NCI-H1694 (cell line): ENCODE data around the gene SLC1A5.
"Not testable (repeated sequence)": the region's sequence is repeated elsewhere in the genome, so short reads cannot be mapped to it uniquely, and the experiment has no call there.

Source experiments
- DNase-seq: peaks from one replicate; lab custom pipeline; 2025; lab: John Stamatoyannopoulos, UW

The SLC1A5 gene

GRCh38 chr19:46768746-46769145 is 19.6 kb downstream of the SLC1A5 start:
- not testable (repeated sequence) for DNase-seq

DNA sequence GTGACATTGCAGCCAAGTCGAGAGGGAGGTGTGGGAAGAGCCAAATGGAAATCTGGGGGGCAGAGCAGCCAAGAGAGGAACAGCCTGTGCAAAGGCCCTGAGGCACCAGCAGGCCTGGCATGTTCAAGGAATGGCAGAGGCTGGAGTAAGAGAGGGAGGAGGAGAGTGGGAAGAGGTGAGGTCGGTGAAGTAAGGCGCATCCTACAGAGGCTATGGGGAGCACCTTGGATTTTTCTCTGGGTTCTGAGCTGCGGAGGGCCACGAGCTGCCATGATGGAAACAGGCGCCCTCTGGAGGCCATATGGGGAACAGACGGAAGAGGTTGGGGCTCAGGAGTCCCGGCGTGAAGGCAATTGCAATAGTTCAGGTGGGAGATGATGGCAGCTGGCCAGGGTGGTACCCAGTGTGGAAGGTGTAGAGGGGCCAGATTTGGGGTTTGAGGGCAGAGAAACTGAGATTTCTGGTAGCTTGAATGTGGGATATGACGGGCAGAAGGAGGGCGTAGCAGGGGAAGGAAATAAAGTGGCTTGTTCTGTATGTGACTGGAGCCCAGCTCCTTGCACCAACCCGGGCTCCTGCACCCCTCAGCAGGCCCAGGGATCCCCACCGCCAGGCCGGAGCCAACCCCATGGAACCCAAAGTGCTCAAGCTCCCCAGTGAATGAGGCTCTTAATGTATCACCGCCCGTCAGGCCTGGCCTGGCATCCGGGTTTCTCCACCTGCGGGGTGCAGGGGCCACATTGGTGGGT is 21.7 kb downstream of the SLC1A5 start:
- DNase-seq: no peak

DNA sequence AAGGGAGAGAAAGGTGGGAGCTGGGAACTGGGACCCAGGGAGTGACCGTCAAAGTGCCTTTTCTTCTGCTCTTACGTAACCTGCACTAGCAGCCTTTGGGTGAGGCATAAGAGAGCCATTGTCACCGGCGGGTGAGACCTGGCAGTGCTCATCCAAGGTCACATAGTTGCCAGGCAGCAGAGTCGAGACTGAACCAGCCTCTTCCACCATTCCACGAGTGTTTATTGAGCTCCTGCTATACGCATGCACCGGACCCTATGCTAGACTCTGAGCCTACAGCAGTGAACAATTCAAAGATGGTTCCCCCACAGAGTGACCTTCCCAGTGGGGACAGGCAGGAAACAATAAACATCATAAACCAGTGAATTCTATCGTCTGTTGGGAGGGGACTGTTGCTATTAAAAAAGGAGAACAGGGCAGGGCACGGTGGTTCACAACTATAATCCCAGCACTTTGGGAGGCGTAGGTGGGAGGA is 23.5 kb downstream of the SLC1A5 start:
- DNase-seq: no peak

DNA sequence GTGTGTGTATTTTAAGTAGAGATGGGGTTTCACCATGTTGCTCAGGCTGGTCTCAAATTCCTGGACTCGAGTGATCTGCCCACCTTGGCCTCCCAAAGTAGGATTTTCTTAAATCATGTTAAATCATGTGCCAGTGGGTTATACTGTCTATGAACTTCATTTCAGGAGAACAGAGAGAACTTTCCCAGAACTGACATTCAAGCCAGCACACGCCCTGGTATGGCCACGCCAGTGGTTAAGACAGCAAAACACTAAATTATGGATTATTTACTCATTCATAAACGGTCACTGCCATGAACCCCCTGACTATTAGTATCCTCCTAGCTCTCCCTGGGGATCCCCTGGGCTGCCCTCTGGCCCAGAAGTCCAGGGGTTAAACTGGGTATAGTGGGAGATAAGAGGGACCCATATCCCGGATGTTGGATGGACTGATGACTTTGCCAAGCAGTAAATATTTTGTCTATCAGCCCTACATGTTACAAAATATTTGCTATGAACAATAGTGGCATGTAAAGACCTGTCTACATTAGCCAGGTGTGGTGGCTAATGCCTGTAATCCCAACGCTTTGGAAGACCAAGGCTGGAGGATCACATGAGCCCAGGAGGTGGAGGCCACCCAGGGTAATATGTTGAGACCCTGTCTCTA is 26.0 kb downstream of the SLC1A5 start:
- no peak for DNase-seq

DNA sequence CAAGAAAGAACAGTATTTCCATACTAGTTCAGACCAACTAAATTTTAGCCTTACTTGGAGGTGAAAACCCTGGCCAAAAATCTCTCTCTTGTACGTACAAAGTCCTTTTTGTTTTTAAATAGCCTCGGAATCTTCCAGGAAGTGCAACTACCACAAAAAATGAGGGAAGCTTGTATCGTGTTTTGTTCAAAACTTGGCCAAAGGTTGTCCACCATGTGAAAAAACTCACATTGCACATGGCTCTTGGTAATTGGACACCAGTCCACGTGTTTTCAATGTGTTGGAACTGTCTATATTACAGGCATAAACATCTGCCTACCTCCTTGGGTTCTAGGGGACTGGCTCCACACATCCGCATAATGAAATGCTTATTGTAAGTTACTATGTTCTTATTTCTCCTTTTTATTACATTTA is 27.0 kb downstream of the SLC1A5 start:
- no peak for DNase-seq

DNA sequence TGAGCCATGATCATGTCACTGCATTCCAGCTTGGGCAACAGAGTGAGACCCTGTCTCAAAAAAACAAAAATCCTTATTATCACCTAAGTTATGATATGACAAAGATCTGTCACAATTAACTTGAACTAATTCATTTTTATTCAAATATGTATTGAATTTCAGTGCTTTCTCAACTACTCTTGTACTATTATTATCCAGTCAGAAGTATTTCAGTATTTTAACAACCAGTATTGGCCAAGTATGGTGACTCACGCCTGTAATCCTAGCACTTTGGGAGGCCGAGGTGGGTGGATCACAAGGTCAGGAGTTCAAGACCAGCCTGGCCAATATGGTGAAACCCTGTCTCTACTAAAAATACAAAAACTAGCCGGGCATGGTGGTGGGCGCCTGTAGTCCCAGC is 27.5 kb downstream of the SLC1A5 start:
- not testable (repeated sequence) for DNase-seq

DNA sequence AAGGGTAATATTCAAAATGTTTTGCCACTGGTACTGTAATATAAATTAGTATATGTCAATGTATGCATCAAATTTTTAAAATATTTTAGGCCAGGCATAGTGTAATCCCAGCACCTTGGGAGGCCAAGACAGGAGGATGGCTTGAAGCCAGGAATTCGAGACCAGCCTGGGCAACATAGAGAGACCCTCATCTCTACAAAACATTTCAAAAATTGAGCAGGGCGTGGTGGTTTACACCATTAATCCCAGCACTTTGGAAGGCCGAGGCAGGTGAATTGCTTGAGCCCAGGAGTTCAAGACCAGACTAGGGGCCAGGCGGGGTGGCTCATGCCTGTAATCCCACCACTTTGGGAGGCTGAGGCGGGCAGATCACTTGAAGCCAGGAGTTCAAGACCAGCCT is 28.0 kb downstream of the SLC1A5 start:
- no peak for DNase-seq

DNA sequence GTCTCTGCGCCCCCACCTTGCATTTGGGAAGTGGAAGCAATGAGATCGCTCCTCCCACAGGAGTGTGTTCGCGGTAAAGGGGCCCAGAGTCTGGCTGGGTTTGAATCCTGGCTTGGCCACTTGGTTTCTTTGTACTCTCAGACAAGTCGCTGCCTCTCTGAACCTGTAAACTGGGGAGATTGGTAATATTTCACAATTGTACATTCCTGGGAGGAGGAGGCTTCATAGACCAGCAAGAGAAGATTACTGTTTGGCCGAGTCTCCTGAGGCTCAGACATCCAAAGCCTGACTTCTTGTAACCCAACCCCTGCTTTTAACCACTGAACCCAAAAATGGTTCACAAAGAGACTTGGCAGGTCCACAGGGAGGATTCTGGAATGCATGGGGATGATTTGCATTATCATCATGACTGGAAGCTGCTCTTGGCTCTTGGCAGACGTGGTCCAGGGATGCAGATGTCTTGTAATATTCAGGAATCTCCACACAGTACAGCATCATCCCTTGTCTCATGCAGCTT is 28.5 kb downstream of the SLC1A5 start:
- DNase-seq: no peak

- no peak for DNase-seq
Measured at GRCh38 chr19:46759206-46759605, 29.2 kb downstream of the SLC1A5 start.

DNA sequence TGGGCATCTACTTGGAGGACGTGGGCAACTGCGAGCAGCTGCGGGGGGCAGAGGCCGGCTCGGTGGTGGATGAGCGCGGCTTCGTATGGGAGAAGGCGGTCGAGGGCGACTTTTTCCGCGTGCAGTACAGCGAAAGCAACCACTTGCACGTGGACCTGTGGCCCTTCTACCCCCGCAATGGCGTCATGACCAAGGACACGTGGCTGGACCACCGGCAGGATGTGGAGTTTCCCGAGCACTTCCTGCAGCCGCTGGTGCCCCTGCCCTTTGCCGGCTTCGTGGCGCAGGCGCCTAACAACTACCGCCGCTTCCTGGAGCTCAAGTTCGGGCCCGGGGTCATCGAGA is 31.9 kb downstream of the SLC1A5 start:
- no peak for DNase-seq

DNA sequence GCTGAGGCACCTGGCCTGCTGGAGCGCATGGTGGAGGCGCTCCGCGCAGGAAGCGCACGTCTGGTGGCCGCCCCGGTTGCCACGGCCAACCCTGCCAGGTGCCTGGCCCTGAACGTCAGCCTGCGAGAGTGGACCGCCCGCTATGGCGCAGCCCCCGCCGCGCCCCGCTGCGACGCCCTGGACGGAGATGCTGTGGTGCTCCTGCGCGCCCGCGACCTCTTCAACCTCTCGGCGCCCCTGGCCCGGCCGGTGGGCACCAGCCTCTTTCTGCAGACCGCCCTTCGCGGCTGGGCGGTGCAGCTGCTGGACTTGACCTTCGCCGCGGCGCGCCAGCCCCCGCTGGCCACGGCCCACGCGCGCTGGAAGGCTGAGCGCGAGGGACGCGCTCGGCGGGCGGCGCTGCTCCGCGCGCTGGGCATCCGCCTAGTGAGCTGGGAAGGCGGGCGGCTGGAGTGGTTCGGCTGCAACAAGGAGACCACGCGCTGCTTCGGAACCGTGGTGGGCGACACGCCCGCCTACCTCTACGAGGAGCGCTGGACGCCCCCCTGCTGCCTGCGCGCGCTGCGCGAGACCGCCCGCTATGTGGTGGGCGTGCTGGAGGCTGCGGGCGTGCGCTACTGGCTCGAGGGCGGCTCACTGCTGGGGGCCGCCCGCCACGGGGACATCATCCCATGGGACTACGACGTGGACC is 32.4 kb downstream of the SLC1A5 start:
- DNase-seq: no peak

GRCh38 chr19:46755077-46755852 is 33.1 kb downstream of the SLC1A5 start:
- DNase-seq: no peak

DNA sequence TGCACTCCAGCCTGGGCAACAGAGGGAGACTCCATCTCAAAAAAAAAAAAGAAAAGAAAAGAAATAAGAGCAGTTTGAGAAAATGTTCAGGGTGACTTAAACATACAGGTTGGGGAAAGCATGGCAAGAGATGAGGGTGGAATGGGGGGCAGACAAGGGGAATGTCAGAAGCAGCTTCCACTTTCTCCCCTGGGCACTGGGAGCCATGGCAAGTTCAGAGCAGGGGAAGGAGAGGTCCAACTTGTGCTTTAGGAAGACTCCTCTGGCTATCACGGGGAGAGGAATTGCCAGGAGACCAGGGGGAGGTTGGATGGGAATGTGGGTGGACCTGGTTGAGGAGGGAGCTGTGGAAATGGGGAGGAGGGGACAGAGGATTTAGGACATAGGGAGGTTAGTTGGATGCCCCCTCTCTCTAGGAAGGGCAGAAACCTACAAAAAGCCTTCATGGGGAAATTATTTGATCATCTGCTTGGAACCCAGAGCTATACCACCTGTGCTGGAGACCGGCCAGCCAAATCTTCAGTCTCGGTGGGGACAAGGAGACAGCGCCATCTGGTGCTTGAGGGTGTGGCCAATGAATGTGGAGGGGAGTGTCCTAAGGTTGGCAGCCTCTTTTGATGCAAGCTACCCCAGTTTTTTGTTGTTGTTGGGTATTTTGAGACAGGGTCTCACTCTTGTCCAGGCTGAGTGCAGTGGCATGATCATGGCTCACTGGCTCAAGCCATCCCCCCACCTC is 34.8 kb downstream of the SLC1A5 start:
- peak; percentile 77 for DNase-seq

GRCh38 chr19:46748325-46749109 is 39.9 kb downstream of the SLC1A5 start:
- peak; percentile 69 for DNase-seq

DNA sequence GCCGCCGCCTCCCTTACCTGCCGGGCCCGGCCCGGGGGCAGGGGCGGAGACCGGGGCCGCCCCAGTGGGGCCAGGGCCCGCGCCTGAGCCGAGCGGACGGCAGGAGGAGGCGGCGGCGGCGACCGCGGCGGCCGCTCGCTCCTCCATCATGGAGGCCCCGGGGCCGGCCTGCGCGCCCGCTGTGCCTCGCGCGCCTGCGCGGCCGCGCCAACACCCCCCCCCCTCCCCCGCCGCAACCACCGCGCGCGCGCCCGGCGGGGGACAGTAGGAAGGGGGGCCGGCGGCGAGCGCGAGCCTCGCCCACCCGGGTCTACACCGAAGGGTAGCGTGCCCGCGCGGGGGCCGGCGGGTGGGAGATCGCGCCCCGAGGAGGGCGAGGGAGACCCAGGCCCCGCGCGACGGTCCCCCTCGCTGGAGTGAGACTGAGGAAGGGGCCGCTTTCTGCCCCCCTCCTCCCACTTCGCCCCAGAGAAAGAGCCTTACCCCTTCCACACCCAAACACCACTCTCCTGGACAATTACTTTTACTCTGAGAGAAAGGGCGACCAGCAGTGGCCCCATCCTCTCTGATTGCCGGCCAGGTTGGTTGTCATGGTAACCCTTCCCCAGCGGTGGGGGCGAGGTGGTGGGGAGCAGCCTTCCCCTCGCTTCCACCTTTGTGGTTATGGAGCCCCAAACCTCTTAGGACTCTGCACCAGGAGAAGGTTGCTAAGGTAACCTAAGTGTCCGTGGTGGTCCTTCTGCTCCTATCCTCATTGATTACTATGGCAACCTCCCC is 41.9 kb downstream of the SLC1A5 start, which contains the start of gene STRN4:
STRN4 (minus strand) TSS at position 170 of the 777 bp plus-strand sequence; CDS start at position 150, 20 bp downstream.
- DNase-seq: peak; percentile 17

DNA sequence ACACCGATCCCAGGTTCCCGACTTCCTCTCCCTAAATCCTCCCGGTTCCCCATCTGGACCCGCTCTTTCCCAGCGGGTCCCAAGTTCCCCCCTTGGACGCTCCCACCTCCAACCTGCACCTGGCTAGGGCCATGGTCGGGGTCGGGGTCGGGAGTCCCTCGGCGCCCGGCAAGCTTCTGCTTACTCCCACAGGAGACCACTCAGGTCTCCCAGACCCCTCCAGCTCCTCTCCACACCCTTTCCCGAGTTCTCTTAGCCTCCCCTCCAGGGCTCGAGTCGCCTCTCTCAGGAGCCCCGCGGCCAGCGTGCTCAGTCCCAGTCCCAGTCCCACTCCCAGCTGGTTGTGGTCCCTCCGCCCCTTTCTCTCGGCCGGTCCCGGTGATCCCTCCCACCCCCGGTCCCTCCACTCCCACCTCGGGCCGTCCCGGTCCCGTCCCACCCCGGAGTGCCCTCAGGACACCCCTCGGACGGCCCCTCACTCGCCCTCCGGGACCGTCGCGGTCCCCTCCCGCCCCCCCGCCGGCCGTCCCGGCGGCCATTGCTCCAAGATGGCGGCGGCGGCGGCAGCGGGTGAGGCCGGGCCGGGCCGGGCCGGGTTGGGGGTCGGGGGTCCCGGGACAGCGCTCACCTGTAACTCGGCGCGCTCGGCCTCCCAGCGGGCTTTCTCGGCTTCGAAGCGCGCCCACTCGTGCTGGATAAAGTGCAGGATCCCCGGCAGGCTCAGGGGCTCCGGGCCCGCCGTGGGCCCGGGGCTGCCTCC is 42.7 kb downstream of the SLC1A5 start, which contains the start of gene FKRP:
FKRP (plus strand) TSS at position 537 of the 760 bp plus-strand sequence. CDS start 9,394 bp downstream, outside the sequence.
- DNase-seq: no peak

DNA sequence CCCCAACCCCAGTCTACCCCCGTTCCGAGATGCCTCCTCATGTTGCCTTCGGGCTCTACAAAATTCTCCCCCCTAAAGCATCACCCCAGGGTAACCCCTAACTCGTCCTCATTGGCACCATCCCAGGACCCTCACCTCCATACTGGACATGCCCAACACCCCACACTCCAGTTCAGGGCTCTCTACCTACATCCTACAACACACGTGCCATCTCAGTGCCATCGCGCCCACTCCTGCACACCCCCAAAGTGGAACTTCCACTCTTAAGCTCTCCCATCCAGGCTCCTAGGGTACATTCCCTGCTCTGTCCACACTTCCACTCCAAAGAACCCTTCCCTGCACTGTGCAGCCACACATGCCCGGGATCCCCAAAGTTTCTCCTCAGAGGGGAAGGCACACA is 43.4 kb downstream of the SLC1A5 start:
- no peak for DNase-seq

DNA sequence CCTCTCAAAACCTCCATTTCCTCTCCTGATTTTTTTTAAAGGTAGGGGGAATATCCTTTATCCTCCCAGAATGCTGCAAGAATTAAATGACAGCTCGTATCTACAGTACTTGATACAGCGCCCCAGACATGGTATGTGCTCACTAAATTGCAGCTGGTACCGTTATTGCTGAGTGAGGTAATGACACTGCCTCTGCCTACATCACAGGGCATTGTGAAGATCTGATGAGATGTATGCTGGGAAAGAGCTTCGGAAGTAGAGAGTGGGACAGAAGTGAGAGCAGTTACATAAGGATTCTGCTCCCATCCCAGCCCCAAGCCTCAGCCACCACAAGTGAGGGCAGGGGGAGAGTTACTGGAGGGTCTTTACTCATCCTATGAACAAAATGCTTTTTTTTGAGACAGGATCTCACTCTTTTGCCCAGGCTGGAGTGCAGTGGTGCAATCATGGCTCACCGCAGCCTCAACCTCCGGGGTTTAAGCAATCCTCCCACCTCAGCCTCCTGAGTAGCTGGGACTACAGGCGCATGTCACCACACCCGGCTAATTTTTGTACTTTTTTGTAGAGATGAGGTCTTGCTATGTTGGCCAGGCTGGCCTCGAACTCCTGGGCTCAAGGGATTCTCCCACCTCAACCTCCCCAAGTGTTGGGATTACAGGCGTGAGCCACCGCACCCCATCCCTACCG is 44.2 kb downstream of the SLC1A5 start:
- no peak for DNase-seq
